ENCODE results near the gene DCTN5. TPM values are rescaled to one million over a fixed set of nuclear protein-coding genes. Genes with fewer than 3 reads are reported as not detected.

The DCTN5 gene
- total RNA-seq, 1 experiment from 2014 or later, result 101 TPM

DNA sequence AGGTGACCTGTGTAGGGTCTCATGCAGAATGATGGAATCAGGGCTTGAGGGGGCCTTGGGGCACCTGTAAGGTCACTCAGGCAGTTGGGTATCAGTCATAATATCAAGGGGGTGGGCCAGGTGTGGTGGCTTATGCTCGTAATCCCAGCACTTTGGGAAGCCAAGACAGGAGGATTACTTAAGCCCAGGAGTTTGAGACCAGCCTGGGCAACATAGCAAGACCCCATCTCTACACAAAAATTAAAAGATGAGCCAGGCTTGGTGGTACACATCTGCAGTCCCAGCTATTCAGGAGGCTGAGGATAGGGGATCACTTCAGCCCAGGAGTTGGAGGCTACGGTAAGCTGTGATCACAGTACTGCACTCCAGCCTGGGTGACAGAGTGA lies 64.2 kb downstream of the DCTN5 start:
- TF ChIP-seq, protein P1, sequence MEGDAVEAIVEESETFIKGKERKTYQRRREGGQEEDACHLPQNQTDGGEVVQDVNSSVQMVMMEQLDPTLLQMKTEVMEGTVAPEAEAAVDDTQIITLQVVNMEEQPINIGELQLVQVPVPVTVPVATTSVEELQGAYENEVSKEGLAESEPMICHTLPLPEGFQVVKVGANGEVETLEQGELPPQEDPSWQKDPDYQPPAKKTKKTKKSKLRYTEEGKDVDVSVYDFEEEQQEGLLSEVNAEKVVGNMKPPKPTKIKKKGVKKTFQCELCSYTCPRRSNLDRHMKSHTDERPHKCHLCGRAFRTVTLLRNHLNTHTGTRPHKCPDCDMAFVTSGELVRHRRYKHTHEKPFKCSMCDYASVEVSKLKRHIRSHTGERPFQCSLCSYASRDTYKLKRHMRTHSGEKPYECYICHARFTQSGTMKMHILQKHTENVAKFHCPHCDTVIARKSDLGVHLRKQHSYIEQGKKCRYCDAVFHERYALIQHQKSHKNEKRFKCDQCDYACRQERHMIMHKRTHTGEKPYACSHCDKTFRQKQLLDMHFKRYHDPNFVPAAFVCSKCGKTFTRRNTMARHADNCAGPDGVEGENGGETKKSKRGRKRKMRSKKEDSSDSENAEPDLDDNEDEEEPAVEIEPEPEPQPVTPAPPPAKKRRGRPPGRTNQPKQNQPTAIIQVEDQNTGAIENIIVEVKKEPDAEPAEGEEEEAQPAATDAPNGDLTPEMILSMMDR (IDR thresholded peaks at IDR 0.05; ENCODE audit: insufficient read depth in 1 of 2, low read depth in 1 of 2, low read length in 1 of 2, severe bottlenecking in 1 of 2, unreplicated experiment in 1 of 2), result no peak
- H3K27me3 Mint-ChIP-seq (ENCODE audit: insufficient read depth, unreplicated experiment), result no peaks in the 10 kb centered on the region
- H3K4me3 Mint-ChIP-seq (ENCODE audit: unreplicated experiment), result no peak overlapping the region
- no peak for DNase-seq
- no peaks in the 10 kb centered on the region for H3K36me3 Mint-ChIP-seq (ENCODE audit: insufficient read depth, unreplicated experiment)
- no TSS peak for BruUV-seq (replicated peaks)
- POLR2A ChIA-PET, result no interaction called here
- H3K9me3 Mint-ChIP-seq (ENCODE audit: unreplicated experiment), result peaks cover 21% of the 10 kb centered on the region
- Histone ChIP-seq H3K9me3 (peaks cover 5% of the 10 kb centered on the region; the same call in 1 of the 2 replicates), H3K27me3 (replicated peaks; ENCODE audit: control insufficient read depth, insufficient read depth, low read length) (no peaks in the 10 kb centered on the region), H3K4me3 (ENCODE audit: low read depth, low read length) (no peak overlapping the region), H3K36me3 (ENCODE audit: control insufficient read depth, insufficient read depth, low read length) (no peaks in the 10 kb centered on the region), H3K4me1 (no peaks in the 10 kb centered on the region)
- intact Hi-C loops (cut with micrococcal nuclease; ENCODE audit: unreplicated experiment), result no loop called here
- no peaks in the 10 kb centered on the region for H3K4me1 Mint-ChIP-seq (ENCODE audit: low read depth, unreplicated experiment)
- H3K27ac Mint-ChIP-seq (ENCODE audit: unreplicated experiment), result no peak overlapping the region
- CTCF ChIA-PET, result no interaction called here

DNA sequence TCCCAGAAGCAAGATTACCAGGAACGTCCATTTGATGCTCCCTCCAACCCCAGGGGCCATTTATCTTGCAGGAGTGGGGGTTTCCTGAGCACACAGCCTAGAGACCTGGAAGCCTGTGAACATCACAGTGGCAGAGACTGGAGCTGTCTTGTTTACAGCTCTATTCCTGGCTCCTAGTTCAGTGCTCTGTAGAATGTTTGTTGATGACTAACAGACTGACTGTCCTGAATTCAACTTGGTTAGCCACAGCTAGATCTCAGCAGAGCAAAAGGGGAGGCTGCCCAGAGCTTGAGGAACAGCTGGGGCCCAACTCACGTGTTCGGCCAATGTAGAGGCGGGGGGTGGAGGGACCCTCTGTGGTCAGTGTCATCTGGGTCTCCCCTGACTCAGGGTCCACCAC lies 65.2 kb downstream of the DCTN5 start:
- BruUV-seq (replicated peaks), result no TSS peak
- no peak for DNase-seq
- no peak overlapping the region for H3K4me3 ChIP-seq (ENCODE audit: low read depth, low read length)
- Mint-ChIP-seq H3K27me3 (ENCODE audit: insufficient read depth, unreplicated experiment) (no peaks in the 10 kb centered on the region), H3K27ac (ENCODE audit: unreplicated experiment) (no peak overlapping the region), H3K4me3 (ENCODE audit: unreplicated experiment) (no peak overlapping the region), H3K9me3 (ENCODE audit: unreplicated experiment) (peaks cover 23% of the 10 kb centered on the region), H3K36me3 (ENCODE audit: insufficient read depth, unreplicated experiment) (no peaks in the 10 kb centered on the region), H3K4me1 (ENCODE audit: low read depth, unreplicated experiment) (no peaks in the 10 kb centered on the region)
- TF ChIP-seq, protein P1 (IDR thresholded peaks at IDR 0.05; ENCODE audit: insufficient read depth in 1 of 2, low read depth in 1 of 2, low read length in 1 of 2, severe bottlenecking in 1 of 2, unreplicated experiment in 1 of 2), result no peak
- H3K4me1 ChIP-seq, result no peaks in the 10 kb centered on the region
- POLR2A ChIA-PET, result no interaction called here
- H3K27me3 ChIP-seq (replicated peaks; ENCODE audit: control insufficient read depth, insufficient read depth, low read length), result no peaks in the 10 kb centered on the region
- intact Hi-C loops (cut with micrococcal nuclease; ENCODE audit: unreplicated experiment), result no loop called here
- H3K9me3 ChIP-seq, result peaks cover 5% of the 10 kb centered on the region; the same call in 1 of the 2 replicates
- CTCF ChIA-PET, result no interaction called here
- no peaks in the 10 kb centered on the region for H3K36me3 ChIP-seq (ENCODE audit: control insufficient read depth, insufficient read depth, low read length)

DNA sequence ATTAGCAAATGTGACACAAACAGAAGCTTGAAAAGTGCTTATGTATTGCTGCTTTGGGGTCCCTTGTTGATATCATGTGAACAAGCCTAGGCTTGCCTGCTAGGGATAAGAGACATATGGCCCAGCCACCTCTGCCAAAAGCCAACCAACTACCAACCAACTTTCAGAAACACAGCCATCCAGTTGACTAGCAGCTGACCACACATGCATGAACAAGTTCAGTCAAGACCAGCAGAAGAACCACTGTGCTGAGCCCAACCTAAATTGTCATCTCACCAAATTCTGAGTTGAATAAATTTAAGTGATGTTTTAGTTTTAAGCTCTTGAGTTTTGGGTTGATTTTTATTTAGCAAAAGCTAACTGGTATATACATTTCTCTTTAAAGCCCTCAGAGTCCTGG lies 68.3 kb downstream of the DCTN5 start:
- Mint-ChIP-seq H3K36me3 (ENCODE audit: insufficient read depth, unreplicated experiment) (no peaks in the 10 kb centered on the region), H3K27ac (ENCODE audit: unreplicated experiment) (no peak overlapping the region), H3K9me3 (ENCODE audit: unreplicated experiment) (peaks cover 9% of the 10 kb centered on the region), H3K4me3 (ENCODE audit: unreplicated experiment) (no peak overlapping the region), H3K27me3 (ENCODE audit: insufficient read depth, unreplicated experiment) (peaks cover 2% of the 10 kb centered on the region), H3K4me1 (ENCODE audit: low read depth, unreplicated experiment) (no peaks in the 10 kb centered on the region)
- TF ChIP-seq, protein P1 (IDR thresholded peaks at IDR 0.05; ENCODE audit: insufficient read depth in 1 of 2, low read depth in 1 of 2, low read length in 1 of 2, severe bottlenecking in 1 of 2, unreplicated experiment in 1 of 2), result no peak
- POLR2A ChIA-PET, result no interaction called here
- Histone ChIP-seq H3K27me3 (replicated peaks; ENCODE audit: control insufficient read depth, insufficient read depth, low read length) (no peaks in the 10 kb centered on the region), H3K9me3 (peaks cover 5% of the 10 kb centered on the region; the same call in 1 of the 2 replicates), H3K4me3 (ENCODE audit: low read depth, low read length) (no peak overlapping the region), H3K36me3 (ENCODE audit: control insufficient read depth, insufficient read depth, low read length) (no peaks in the 10 kb centered on the region), H3K4me1 (no peaks in the 10 kb centered on the region)
- no peak for DNase-seq
- intact Hi-C loops (cut with micrococcal nuclease; ENCODE audit: unreplicated experiment), result no loop called here
- CTCF ChIA-PET, result no interaction called here
- BruUV-seq (replicated peaks), result no TSS peak
